Measurements from ENCODE around the gene HNF1A. TPM values are rescaled to one million over a fixed set of nuclear protein-coding genes. Genes with fewer than 3 reads are reported as not detected.

HNF1A gene
- total RNA-seq, 1 experiment from 2014 or later, result not detected

DNA sequence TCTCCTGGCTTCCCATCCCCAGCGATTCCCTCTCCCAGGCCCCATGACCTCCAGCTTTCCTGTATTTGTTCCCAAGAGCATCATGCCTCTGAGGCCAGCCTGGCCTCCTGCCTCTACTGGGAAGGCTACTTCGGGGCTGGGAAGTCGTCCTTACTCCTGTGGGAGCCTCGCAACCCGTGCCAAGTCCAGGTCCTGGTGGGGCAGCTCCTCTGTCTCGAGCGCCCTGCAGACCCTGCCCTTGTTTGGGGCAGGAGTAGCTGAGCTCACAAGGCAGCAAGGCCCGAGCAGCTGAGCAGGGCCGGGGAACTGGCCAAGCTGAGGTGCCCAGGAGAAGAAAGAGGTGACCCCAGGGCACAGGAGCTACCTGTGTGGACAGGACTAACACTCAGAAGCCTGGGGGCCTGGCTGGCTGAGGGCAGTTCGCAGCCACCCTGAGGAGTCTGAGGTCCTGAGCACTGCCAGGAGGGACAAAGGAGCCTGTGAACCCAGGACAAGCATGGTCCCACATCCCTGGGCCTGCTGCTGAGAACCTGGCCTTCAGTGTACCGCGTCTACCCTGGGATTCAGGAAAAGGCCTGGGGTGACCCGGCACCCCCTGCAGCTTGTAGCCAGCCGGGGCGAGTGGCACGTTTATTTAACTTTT, 23.6 kb downstream of the HNF1A start:
- no peaks in the 10 kb centered on the region for H3K79me2 ChIP-seq (ENCODE audit: insufficient read depth, low read length)
- no peak overlapping the region for H3K9ac ChIP-seq (ENCODE audit: low read length)
- H3K4me1 ChIP-seq (ENCODE audit: control insufficient read depth in 1 of 2, insufficient read depth in 2 of 2, low read length in 2 of 2), result no peaks in the 10 kb centered on the region
- H3K27me3 ChIP-seq (ENCODE audit: insufficient read depth, low read length), result no peaks in the 10 kb centered on the region
- no peaks in the 10 kb centered on the region for H4K20me1 ChIP-seq (ENCODE audit: insufficient read depth)
- H3K4me2 ChIP-seq (ENCODE audit: low read length), result no peak overlapping the region
- intact Hi-C loops (cut with micrococcal nuclease), result loop anchor here (10.0 kb wide), 1 partner anchor 357 kb away; the partner anchor contains the start of gene CABP1
- TF ChIP-seq ZFX (IDR thresholded peaks at IDR 0.05), result no peak
- no peak for TF ChIP-seq TCF7L2 (IDR thresholded peaks at IDR 0.05; ENCODE audit: borderline replicate concordance, extremely low read depth, insufficient read depth, insufficient read length)
- TF ChIP-seq YY1 (IDR thresholded peaks at IDR 0.05; ENCODE audit: extremely low read depth, insufficient replicate concordance, low read depth, low read length), result no peak
- no peaks in the 10 kb centered on the region for H3K9me3 ChIP-seq (ENCODE audit: control insufficient read depth in 1 of 2, insufficient read depth in 1 of 2, low read depth in 1 of 2, low read length in 2 of 2)
- POLR2A ChIA-PET, result no interaction called here
- H3K9me2 ChIP-seq (ENCODE audit: insufficient read depth), result no peaks in the 10 kb centered on the region
- peaks cover 12 to 14% of the 10 kb centered on the region in 2 experiments; a peak in 3 of 4 replicates for H3K36me3 ChIP-seq (ENCODE audit: control insufficient read depth in 1 of 2, insufficient read depth in 2 of 2, low read length in 2 of 2)
- no peak overlapping the region for H3K4me3 ChIP-seq (replicated peaks in 1 of 2; ENCODE audit: low read depth in 1 of 2, low read length in 2 of 2)
- ATAC-seq, result no peak
- H3K27ac ChIP-seq (ENCODE audit: low read depth, low read length), result no peak overlapping the region
- BruUV-seq (replicated peaks), result no TSS peak
- H2AFZ ChIP-seq (ENCODE audit: low read depth, low read length, poor library complexity, severe bottlenecking), result no peak overlapping the region
- CTCF ChIA-PET, result interaction anchor here (0.5 to 0.9 kb wide), 2 partner anchors 30 to 359 kb away, joined by 3 read pairs; no protein-coding TSS in a partner anchor
- RAD21 ChIA-PET (ENCODE audit: low non-redundant PET in 1 of 2, low total read pairs in 2 of 2, uncharacterized antibody in 2 of 2, unreplicated experiment in 2 of 2), result no interaction called here
- no peak for DNase-seq (ENCODE audit: low read depth, low spot score)

DNA sequence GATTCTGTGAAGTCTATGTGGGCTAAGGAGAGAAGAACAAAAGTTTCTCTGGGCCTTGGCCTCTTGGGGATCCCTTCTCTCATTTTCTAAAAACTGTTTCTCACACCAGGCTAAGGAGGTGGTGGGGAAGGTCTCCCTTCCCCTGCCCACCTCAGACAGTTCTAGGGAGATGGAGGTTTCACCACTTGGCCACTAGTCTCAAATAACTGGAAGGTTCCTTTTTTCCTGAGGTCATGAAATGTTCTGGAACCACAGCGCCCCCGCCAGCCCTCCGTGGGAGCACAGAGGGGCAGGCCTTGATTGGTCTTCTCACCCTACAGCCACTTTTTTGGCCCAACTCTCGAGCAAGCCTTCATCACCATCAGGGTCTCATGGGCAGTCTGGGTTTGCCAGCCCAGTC, 25.3 kb downstream of the HNF1A start:
- H3K9me3 ChIP-seq (ENCODE audit: control insufficient read depth in 1 of 2, insufficient read depth in 1 of 2, low read depth in 1 of 2, low read length in 2 of 2), result no peaks in the 10 kb centered on the region
- H3K27me3 ChIP-seq (ENCODE audit: insufficient read depth, low read length), result no peaks in the 10 kb centered on the region
- ATAC-seq, result peak; percentile 32
- H4K20me1 ChIP-seq (ENCODE audit: insufficient read depth), result no peaks in the 10 kb centered on the region
- DNase-seq (ENCODE audit: low read depth, low spot score), result no peak
- TF ChIP-seq FOSL1 (IDR thresholded peaks at IDR 0.05; ENCODE audit: low read depth) (no peak), CEBPB (IDR thresholded peaks at IDR 0.05; ENCODE audit: low read depth) (no peak), RAD21 (IDR thresholded peaks at IDR 0.05; ENCODE audit: low read depth) (peak; percentile 55), POLR2AphosphoS5 (IDR thresholded peaks at IDR 0.05; ENCODE audit: low read depth, low read length) (no peak), CBX3 (IDR thresholded peaks at IDR 0.05; ENCODE audit: low read depth) (no peak)
- TF ChIP-seq, protein P1, sequence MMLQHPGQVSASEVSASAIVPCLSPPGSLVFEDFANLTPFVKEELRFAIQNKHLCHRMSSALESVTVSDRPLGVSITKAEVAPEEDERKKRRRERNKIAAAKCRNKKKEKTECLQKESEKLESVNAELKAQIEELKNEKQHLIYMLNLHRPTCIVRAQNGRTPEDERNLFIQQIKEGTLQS (IDR thresholded peaks at IDR 0.05), result no peak
- TF ChIP-seq, protein P2, sequence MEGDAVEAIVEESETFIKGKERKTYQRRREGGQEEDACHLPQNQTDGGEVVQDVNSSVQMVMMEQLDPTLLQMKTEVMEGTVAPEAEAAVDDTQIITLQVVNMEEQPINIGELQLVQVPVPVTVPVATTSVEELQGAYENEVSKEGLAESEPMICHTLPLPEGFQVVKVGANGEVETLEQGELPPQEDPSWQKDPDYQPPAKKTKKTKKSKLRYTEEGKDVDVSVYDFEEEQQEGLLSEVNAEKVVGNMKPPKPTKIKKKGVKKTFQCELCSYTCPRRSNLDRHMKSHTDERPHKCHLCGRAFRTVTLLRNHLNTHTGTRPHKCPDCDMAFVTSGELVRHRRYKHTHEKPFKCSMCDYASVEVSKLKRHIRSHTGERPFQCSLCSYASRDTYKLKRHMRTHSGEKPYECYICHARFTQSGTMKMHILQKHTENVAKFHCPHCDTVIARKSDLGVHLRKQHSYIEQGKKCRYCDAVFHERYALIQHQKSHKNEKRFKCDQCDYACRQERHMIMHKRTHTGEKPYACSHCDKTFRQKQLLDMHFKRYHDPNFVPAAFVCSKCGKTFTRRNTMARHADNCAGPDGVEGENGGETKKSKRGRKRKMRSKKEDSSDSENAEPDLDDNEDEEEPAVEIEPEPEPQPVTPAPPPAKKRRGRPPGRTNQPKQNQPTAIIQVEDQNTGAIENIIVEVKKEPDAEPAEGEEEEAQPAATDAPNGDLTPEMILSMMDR (IDR thresholded peaks at IDR 0.05 in 2 of 3, conservative IDR thresholded peaks at IDR 0.05 in 1 of 3; ENCODE audit: borderline replicate concordance in 1 of 3, insufficient read depth in 1 of 3, low read depth in 2 of 3, low read length in 2 of 3), result peak; percentile 29 to 56 (median 41); a peak in 5 of 6 replicates
- no peak overlapping the region for H3K4me2 ChIP-seq (ENCODE audit: low read length)
- H3K4me3 ChIP-seq (replicated peaks in 1 of 2; ENCODE audit: low read depth in 1 of 2, low read length in 2 of 2), result no peak overlapping the region
- H3K9me2 ChIP-seq (ENCODE audit: insufficient read depth), result no peaks in the 10 kb centered on the region
- H3K36me3 ChIP-seq (ENCODE audit: control insufficient read depth in 1 of 2, insufficient read depth in 2 of 2, low read length in 2 of 2), result peaks cover 16 to 18% of the 10 kb centered on the region in 2 experiments; a peak in 3 of 4 replicates
- H3K4me1 ChIP-seq (ENCODE audit: control insufficient read depth in 1 of 2, insufficient read depth in 2 of 2, low read length in 2 of 2), result no peaks in the 10 kb centered on the region
- no peak overlapping the region for H2AFZ ChIP-seq (ENCODE audit: low read depth, low read length, poor library complexity, severe bottlenecking)
- no peak overlapping the region for H3K27ac ChIP-seq (ENCODE audit: low read depth, low read length)
- intact Hi-C loops (cut with micrococcal nuclease), result loop anchor here (2.0 to 10.0 kb wide), 2 partner anchors 107 to 359 kb away; partner anchors contain the start of gene CABP1
- BruUV-seq (replicated peaks), result no TSS peak
- H3K79me2 ChIP-seq (ENCODE audit: insufficient read depth, low read length), result no peaks in the 10 kb centered on the region
- CTCF ChIA-PET, result no interaction called here
- no peak overlapping the region for H3K9ac ChIP-seq (ENCODE audit: low read length)
- RAD21 ChIA-PET (ENCODE audit: low non-redundant PET in 1 of 2, low total read pairs in 2 of 2, uncharacterized antibody in 2 of 2, unreplicated experiment in 2 of 2), result no interaction called here
- POLR2A ChIA-PET, result no interaction called here
